Measurements from ENCODE around the gene RIN1. TPM values are rescaled to one million over a fixed set of nuclear protein-coding genes. Genes with fewer than 3 reads are reported as not detected.

RIN1 gene
- total and polyA plus RNA-seq, 2 of the 13 experiments (the other 11 are each of a cell fraction or from before 2014, with no cell fraction given) = 2.4 to 4.1 TPM

DNA sequence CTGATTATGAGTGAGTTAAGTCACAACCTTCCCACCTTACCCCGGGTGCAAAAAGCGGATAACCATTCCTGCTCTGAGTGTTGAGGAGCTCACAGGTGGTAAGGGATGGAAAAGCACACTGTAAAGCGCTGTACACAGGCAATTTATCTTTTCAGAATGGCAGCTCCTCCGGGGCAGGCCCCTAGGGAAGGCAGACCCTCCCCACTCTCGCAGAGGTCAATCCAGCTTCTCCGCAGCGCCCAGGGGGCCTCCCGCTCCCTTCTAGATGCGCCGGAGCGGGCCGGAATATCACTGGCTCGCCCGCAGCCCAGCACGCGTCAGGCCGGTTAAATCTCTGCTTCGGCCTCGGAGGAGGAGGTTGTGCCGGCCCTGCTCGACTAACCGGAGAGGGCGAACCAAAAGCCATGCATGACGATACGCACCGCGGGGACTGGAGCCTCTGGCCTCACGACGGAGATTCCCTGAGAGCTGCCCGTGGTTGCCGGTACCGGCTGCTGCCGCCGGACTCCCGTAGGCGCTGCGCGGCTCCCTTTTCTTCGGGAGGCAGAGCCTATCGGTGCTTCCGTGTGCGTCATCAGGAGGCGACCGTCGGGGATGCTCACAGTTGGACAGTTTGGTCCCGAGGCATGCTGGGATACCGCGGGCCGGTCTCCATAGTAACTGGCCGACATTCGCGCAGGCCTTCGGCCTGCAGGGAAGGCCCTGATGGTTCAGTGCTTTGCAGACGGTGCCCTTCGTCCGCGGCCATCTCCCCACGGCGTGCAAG, 8.5 kb upstream of the RIN1 start, which contains the start of gene BRMS1 (continued):
- peak; percentile 45 for TF ChIP-seq ZFP90 (CRISPR knock-in tag; IDR thresholded peaks at IDR 0.05; ENCODE audit: borderline replicate concordance)
- TF ChIP-seq MIXL1 (CRISPR knock-in tag; IDR thresholded peaks at IDR 0.05) = 0 out of 2 replicates have a peak, but pooled peaks have one; percentile 40
- TF ChIP-seq, protein P1, sequence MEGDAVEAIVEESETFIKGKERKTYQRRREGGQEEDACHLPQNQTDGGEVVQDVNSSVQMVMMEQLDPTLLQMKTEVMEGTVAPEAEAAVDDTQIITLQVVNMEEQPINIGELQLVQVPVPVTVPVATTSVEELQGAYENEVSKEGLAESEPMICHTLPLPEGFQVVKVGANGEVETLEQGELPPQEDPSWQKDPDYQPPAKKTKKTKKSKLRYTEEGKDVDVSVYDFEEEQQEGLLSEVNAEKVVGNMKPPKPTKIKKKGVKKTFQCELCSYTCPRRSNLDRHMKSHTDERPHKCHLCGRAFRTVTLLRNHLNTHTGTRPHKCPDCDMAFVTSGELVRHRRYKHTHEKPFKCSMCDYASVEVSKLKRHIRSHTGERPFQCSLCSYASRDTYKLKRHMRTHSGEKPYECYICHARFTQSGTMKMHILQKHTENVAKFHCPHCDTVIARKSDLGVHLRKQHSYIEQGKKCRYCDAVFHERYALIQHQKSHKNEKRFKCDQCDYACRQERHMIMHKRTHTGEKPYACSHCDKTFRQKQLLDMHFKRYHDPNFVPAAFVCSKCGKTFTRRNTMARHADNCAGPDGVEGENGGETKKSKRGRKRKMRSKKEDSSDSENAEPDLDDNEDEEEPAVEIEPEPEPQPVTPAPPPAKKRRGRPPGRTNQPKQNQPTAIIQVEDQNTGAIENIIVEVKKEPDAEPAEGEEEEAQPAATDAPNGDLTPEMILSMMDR (CRISPR knock-in tag; IDR thresholded peaks at IDR 0.05) = peak; percentile 35
- TF ChIP-seq MEF2D (CRISPR knock-in tag; IDR thresholded peaks at IDR 0.05) = peak; percentile 64; the same call in 1 of the 2 replicates
- TF ChIP-seq, protein P2, sequence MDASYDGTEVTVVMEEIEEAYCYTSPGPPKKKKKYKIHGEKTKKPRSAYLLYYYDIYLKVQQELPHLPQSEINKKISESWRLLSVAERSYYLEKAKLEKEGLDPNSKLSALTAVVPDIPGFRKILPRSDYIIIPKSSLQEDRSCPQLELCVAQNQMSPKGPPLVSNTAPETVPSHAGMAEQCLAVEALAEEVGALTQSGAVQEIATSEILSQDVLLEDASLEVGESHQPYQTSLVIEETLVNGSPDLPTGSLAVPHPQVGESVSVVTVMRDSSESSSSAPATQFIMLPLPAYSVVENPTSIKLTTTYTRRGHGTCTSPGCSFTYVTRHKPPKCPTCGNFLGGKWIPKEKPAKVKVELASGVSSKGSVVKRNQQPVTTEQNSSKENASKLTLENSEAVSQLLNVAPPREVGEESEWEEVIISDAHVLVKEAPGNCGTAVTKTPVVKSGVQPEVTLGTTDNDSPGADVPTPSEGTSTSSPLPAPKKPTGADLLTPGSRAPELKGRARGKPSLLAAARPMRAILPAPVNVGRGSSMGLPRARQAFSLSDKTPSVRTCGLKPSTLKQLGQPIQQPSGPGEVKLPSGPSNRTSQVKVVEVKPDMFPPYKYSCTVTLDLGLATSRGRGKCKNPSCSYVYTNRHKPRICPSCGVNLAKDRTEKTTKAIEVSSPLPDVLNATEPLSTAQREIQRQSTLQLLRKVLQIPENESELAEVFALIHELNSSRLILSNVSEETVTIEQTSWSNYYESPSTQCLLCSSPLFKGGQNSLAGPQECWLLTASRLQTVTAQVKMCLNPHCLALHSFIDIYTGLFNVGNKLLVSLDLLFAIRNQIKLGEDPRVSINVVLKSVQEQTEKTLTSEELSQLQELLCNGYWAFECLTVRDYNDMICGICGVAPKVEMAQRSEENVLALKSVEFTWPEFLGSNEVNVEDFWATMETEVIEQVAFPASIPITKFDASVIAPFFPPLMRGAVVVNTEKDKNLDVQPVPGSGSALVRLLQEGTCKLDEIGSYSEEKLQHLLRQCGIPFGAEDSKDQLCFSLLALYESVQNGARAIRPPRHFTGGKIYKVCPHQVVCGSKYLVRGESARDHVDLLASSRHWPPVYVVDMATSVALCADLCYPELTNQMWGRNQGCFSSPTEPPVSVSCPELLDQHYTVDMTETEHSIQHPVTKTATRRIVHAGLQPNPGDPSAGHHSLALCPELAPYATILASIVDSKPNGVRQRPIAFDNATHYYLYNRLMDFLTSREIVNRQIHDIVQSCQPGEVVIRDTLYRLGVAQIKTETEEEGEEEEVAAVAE (CRISPR knock-in tag; IDR thresholded peaks at IDR 0.05; ENCODE audit: borderline replicate concordance) = peak; percentile 87; the same call in 1 of the 2 replicates
- TF ChIP-seq, protein P3, sequence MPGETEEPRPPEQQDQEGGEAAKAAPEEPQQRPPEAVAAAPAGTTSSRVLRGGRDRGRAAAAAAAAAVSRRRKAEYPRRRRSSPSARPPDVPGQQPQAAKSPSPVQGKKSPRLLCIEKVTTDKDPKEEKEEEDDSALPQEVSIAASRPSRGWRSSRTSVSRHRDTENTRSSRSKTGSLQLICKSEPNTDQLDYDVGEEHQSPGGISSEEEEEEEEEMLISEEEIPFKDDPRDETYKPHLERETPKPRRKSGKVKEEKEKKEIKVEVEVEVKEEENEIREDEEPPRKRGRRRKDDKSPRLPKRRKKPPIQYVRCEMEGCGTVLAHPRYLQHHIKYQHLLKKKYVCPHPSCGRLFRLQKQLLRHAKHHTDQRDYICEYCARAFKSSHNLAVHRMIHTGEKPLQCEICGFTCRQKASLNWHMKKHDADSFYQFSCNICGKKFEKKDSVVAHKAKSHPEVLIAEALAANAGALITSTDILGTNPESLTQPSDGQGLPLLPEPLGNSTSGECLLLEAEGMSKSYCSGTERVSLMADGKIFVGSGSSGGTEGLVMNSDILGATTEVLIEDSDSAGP (CRISPR knock-in tag; IDR thresholded peaks at IDR 0.05; ENCODE audit: borderline replicate concordance) = peak; percentile 91; the same call in 1 of the 2 replicates
- peak; percentile 72; the same call in 1 of the 2 replicates for TF ChIP-seq ERF (CRISPR knock-in tag; IDR thresholded peaks at IDR 0.05)
- no peak; the same call in 1 of the 2 replicates for TF ChIP-seq TBX3 (IDR thresholded peaks at IDR 0.05; ENCODE audit: borderline replicate concordance)
- peak; percentile 75 for TF ChIP-seq AGO1 (IDR thresholded peaks at IDR 0.05; ENCODE audit: low read depth, low read length, poor library complexity, severe bottlenecking)
- TF ChIP-seq KLF11 (CRISPR knock-in tag; IDR thresholded peaks at IDR 0.05) = no peak
- peak; percentile 93 for TF ChIP-seq YEATS2 (CRISPR knock-in tag; IDR thresholded peaks at IDR 0.05; ENCODE audit: borderline replicate concordance)
- peak; percentile 99 for TF ChIP-seq CREM (IDR thresholded peaks at IDR 0.05)
- peak; percentile 87 for TF ChIP-seq CREM (CRISPR knock-in tag; IDR thresholded peaks at IDR 0.05)
- TF ChIP-seq ZNF883 (CRISPR knock-in tag; IDR thresholded peaks at IDR 0.05; ENCODE audit: not compliant biosample characterization) = no peak
- TF ChIP-seq SUZ12 (IDR thresholded peaks at IDR 0.05; ENCODE audit: low read depth, low read length) = peak; percentile 52
- TF ChIP-seq NAIF1 (CRISPR knock-in tag; IDR thresholded peaks at IDR 0.05; ENCODE audit: borderline replicate concordance) = 0 out of 2 replicates have a peak, but pooled peaks have one; percentile 71
- TF ChIP-seq SMYD3 (CRISPR knock-in tag; IDR thresholded peaks at IDR 0.05) = 0 out of 2 replicates have a peak, but pooled peaks have one; percentile 58
- TF ChIP-seq TOPORS (CRISPR knock-in tag; IDR thresholded peaks at IDR 0.05) = 0 out of 2 replicates have a peak, but pooled peaks have one; percentile 53

Data from HepG2 (cell line).